Tibial nerve (tissue), 4 donors: ENCODE results near the gene ARL14EP. TPM values are rescaled to one million over a fixed set of nuclear protein-coding genes. Genes with fewer than 3 reads are reported as not detected.

Source experiments
- DNase-seq, 2 donors: peaks; one replicate each; pipeline ENCODE4 v3.0.0-alpha.2; 2019; ENCODE audit warnings: low spot score in 2 of 2
- H3K27ac ChIP-seq, 4 donors: fragments of 200-600 bp; sonication (generic) in 3 of 4; one replicate each; pipeline ENCODE4 v1.5.1; 2017 to 2019; ENCODE audit warnings: mild to moderate bottlenecking in 1 of 4
- H3K27me3 ChIP-seq, 2 donors: fragments of 200-600 bp; sonication (generic) in 1 of 2; one replicate each; pipeline versions ENCODE4 v1.5.1 to v1.6.0; 2017 to 2019
- H3K36me3 ChIP-seq, 3 donors: fragments of 200-600 bp; sonication (generic); one replicate each; pipeline ENCODE4 v1.5.1; 2018 to 2019
- H3K4me1 ChIP-seq, 4 donors: fragments of 200-600 bp; sonication (generic) in 3 of 4; one replicate each; pipeline ENCODE4 v1.5.1; 2017 to 2019
- H3K4me3 ChIP-seq, 4 donors: fragments of 200-600 bp; sonication (generic) in 3 of 4; one replicate each; pipeline ENCODE4 v1.5.1; 2017 to 2019; ENCODE audit warnings: mild to moderate bottlenecking in 1 of 4, moderate library complexity in 1 of 4
- H3K9me3 ChIP-seq, 4 donors: fragments of 200-600 bp; sonication (generic) in 3 of 4; one replicate each; pipeline ENCODE4 v1.5.1; 2017 to 2019
- CTCF ChIP-seq, 5 experiments: fragments of 200-600 bp in 3 of 5; fragments of 450-650 bp in 2 of 5; sonication (generic) in 3 of 5; IDR thresholded peaks; one replicate each; pipeline ENCODE4 v1.5.1; 2016 to 2019; ENCODE audit warnings: antibody characterized with exemption in 5 of 5, mild to moderate bottlenecking in 3 of 5, moderate library complexity in 2 of 5
- EP300 ChIP-seq, 2 donors: sonication (generic); formaldehyde crosslinking; IDR thresholded peaks; one replicate each; pipeline ENCODE4 v1.6.1; 2017; ENCODE audit warnings: antibody characterized with exemption in 2 of 2, mild to moderate bottlenecking in 1 of 2
- POLR2A ChIP-seq, 2 donors: fragments of 450-650 bp; IDR thresholded peaks; one replicate each; pipeline ENCODE4 v1.6.1; 2017; ENCODE audit warnings: antibody characterized with exemption in 2 of 2, mild to moderate bottlenecking in 2 of 2, moderate library complexity in 2 of 2
- WGBS, 2 donors: methylation state at CpG; one replicate each; pipeline ENCODE4 v1.1.5; 2018; 5-methylcytosine and 5-hydroxymethylcytosine counted together
- total RNA-seq, 4 donors: library from RNA; depleted of rRNA; stranded (reverse); fragments of >200 nt; gene quantifications; one replicate each; pipeline ENCODE4 v1.1.0, GENCODE V29; 2016

Gene ARL14EP
- total RNA-seq, 4 donors from 2014 or later: 12.1 to 20.8 (median 16.1) TPM

GRCh38 chr11:30349885-30350284 is 27.0 kb downstream of the ARL14EP start:
- 94 to 97% methylated on average over 3 of the region's 3 CpGs for WGBS, 2 donors
- TF ChIP-seq EP300 (IDR thresholded peaks at IDR 0.05): no peak
- TF ChIP-seq CTCF (IDR thresholded peaks at IDR 0.05): no peak
- TF ChIP-seq POLR2A (IDR thresholded peaks at IDR 0.05): no peak
- Histone ChIP-seq H3K4me1 (peaks cover 0 to 8% (median 0%) of the 10 kb centered on the region in 4 donors), H3K27me3 (no peaks in the 10 kb centered on the region), H3K36me3 (no peaks in the 10 kb centered on the region), H3K4me3 (no peak overlapping the region), H3K9me3 (no peaks in the 10 kb centered on the region), H3K27ac (no peak overlapping the region)
- no peak for DNase-seq

- 89 to 90% methylated on average over 3 of the region's 3 CpGs for WGBS, 2 donors
- Histone ChIP-seq H3K27me3 (no peaks in the 10 kb centered on the region), H3K4me3 (no peak overlapping the region), H3K27ac (no peak overlapping the region), H3K4me1 (peaks cover 0 to 8% (median 0%) of the 10 kb centered on the region in 4 donors), H3K36me3 (no peaks in the 10 kb centered on the region), H3K9me3 (no peaks in the 10 kb centered on the region)
- no peak for DNase-seq
- no peak for TF ChIP-seq CTCF (IDR thresholded peaks at IDR 0.05)
- no peak for TF ChIP-seq EP300 (IDR thresholded peaks at IDR 0.05)
- no peak for TF ChIP-seq POLR2A (IDR thresholded peaks at IDR 0.05)
Measured at GRCh38 chr11:30350384-30350783, 27.5 kb downstream of the ARL14EP start.

GRCh38 chr11:30351061-30351460 is 28.2 kb downstream of the ARL14EP start:
- DNase-seq: no peak
- WGBS, 2 donors: 95 to 98% methylated on average over 5 of the region's 5 CpGs
- TF ChIP-seq POLR2A (IDR thresholded peaks at IDR 0.05) (no peak), EP300 (IDR thresholded peaks at IDR 0.05) (no peak), CTCF (IDR thresholded peaks at IDR 0.05) (no peak)
- Histone ChIP-seq H3K4me3 (no peak overlapping the region), H3K4me1 (peaks cover 0 to 7% (median 0%) of the 10 kb centered on the region in 4 donors), H3K27ac (no peak overlapping the region), H3K27me3 (no peaks in the 10 kb centered on the region), H3K36me3 (no peaks in the 10 kb centered on the region), H3K9me3 (no peaks in the 10 kb centered on the region)

- DNase-seq: no peak
- 91 to 92% methylated on average over 4 of the region's 4 CpGs for WGBS, 2 donors
- H3K9me3 ChIP-seq: no peaks in the 10 kb centered on the region
- no peak overlapping the region for H3K27ac ChIP-seq
- no peaks in the 10 kb centered on the region for H3K27me3 ChIP-seq
- no peaks in the 10 kb centered on the region for H3K4me1 ChIP-seq
- no peak for TF ChIP-seq POLR2A (IDR thresholded peaks at IDR 0.05)
- no peak for TF ChIP-seq EP300 (IDR thresholded peaks at IDR 0.05)
- TF ChIP-seq CTCF (IDR thresholded peaks at IDR 0.05): no peak
- no peaks in the 10 kb centered on the region for H3K36me3 ChIP-seq
- H3K4me3 ChIP-seq: no peak overlapping the region
Measured at GRCh38 chr11:30356391-30356790, 33.5 kb downstream of the ARL14EP start.

- Histone ChIP-seq H3K4me3 (no peak overlapping the region), H3K27me3 (no peaks in the 10 kb centered on the region), H3K27ac (no peak overlapping the region), H3K9me3 (no peaks in the 10 kb centered on the region), H3K36me3 (no peaks in the 10 kb centered on the region), H3K4me1 (no peaks in the 10 kb centered on the region)
- no peak for DNase-seq
- WGBS, 2 donors: 59 to 62% methylated on average over 1 of the region's 1 CpG
- TF ChIP-seq EP300 (IDR thresholded peaks at IDR 0.05): no peak
- TF ChIP-seq POLR2A (IDR thresholded peaks at IDR 0.05): no peak
- no peak for TF ChIP-seq CTCF (IDR thresholded peaks at IDR 0.05)
Measured at GRCh38 chr11:30357872-30358271, 35.0 kb downstream of the ARL14EP start.
